Colonic mucosa (tissue), 4 donors: Measurements from ENCODE around the gene LAMC3. TPM values are rescaled to one million over a fixed set of nuclear protein-coding genes. Genes with fewer than 3 reads are reported as not detected.
A peak's percentile ranks its signal among the peaks of the same experiment; 100 is the strongest.

ENCODE experiments used
- DNase-seq: peaks from one replicate; pipeline ENCODE4 v3.0.0-alpha.2; 2020
- H3K27ac ChIP-seq: fragments of 200-600 bp; one replicate; pipeline ENCODE4 v1.8.0; 2021
- H3K27me3 ChIP-seq: fragments of 200-600 bp; one replicate; pipeline ENCODE4 v1.8.0; 2021
- H3K36me3 ChIP-seq: fragments of 200-600 bp; one replicate; pipeline ENCODE4 v1.8.0; 2021
- H3K4me1 ChIP-seq: fragments of 200-600 bp; one replicate; pipeline ENCODE4 v1.8.0; 2021; ENCODE audit warnings: mild to moderate bottlenecking
- H3K4me3 ChIP-seq: fragments of 200-600 bp; one replicate; pipeline ENCODE4 v1.8.0; 2021
- H3K9ac ChIP-seq, 2 donors: one replicate each; pipeline ENCODE4 v1.7.0; 2013; ENCODE audit warnings: control low read depth in 2 of 2, low read depth in 2 of 2, low read length in 2 of 2
- H3K9me3 ChIP-seq: fragments of 200-600 bp; one replicate; pipeline ENCODE4 v1.8.0; 2021
- CTCF ChIP-seq: fragments of 200-600 bp; IDR thresholded peaks from one replicate; pipeline ENCODE4 v1.8.0; 2022; ENCODE audit warnings: antibody characterized with exemption, mild to moderate bottlenecking
- intact Hi-C: fragments of 100-400 bp; cut with DNase I; formaldehyde crosslinking; loops from one replicate; pipeline ENCODE4 v1.14.1; 2022
- total RNA-seq, 2 donors: library from RNA; stranded (reverse); fragmentation: NEBNext Ultra II Directional in 1 of 2; extraction: Animal tissue kit (Norgen Biotek cat#: 25700) in 1 of 2; gene quantifications; one replicate each; pipeline ENCODE4 v1.2.1, GENCODE V29; 2021
- donor health status: healthy.
- donor health status: DM: no; HTN: no; CAD: no.
- donor health status: DM: no; HTN: no; CAD: no.

The LAMC3 gene
- total RNA-seq, 2 donors from 2014 or later: 0.67 to 1.9 TPM

- intact Hi-C loops: no loop called here
- H3K27ac ChIP-seq: no peak overlapping the region
- no peak overlapping the region for H3K4me3 ChIP-seq
- H3K4me1 ChIP-seq: no peaks in the 10 kb centered on the region
- TF ChIP-seq CTCF: no peak
- no peaks in the 10 kb centered on the region for H3K9me3 ChIP-seq
- H3K27me3 ChIP-seq: no peaks in the 10 kb centered on the region
- no peak for DNase-seq
- H3K36me3 ChIP-seq: no peaks in the 10 kb centered on the region
- no peak overlapping the region for H3K9ac ChIP-seq
Measured at GRCh38 chr9:131036071-131036470, 27.1 kb downstream of the LAMC3 start.

DNA sequence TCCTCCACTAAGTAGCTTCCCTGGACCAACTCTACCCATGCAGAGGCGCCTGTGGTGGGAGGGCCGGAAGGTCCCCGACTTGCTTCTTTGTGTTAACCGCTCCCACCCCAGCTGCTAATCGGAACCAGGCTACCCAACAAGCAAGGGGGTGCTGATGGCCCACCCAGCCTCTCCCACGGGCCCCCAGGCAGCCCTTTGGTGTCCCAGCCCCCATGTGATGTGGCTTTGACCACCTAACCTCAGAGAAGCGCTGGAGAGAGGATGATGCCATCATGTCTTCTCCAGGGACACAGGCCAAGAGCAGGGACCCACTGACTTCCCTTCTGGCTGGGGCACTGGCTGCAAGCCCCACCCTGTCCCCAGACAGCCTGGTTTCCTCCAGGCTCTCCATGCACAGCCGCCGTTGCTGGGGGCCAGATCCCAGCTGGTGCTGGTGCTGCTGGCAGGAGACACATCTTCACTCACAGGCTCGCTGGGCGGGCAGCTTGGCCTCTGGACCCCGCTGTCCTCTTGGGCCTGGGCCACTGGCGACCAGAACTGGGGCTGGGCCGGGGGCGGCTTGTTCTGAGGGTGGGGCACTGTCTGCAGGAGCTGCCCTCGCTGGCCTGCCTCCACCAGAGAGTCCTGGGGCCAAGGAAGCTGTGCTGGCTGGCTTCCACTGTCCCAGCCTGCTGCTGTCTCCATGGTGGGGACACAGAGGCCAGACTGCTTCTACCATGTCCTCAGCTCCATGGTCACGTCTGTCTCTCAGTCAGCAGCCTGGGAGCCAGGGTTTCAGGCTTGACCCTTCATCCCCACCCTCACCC lies 27.8 kb downstream of the LAMC3 start:
- no peak for TF ChIP-seq CTCF
- no peak for DNase-seq
- intact Hi-C loops: no loop called here
- Histone ChIP-seq H3K27ac (no peak overlapping the region), H3K4me3 (no peak overlapping the region), H3K36me3 (no peaks in the 10 kb centered on the region), H3K9ac (peak overlapping the region in 1 of 2 donors; percentile 50), H3K9me3 (no peaks in the 10 kb centered on the region), H3K4me1 (no peaks in the 10 kb centered on the region), H3K27me3 (no peaks in the 10 kb centered on the region)

DNA sequence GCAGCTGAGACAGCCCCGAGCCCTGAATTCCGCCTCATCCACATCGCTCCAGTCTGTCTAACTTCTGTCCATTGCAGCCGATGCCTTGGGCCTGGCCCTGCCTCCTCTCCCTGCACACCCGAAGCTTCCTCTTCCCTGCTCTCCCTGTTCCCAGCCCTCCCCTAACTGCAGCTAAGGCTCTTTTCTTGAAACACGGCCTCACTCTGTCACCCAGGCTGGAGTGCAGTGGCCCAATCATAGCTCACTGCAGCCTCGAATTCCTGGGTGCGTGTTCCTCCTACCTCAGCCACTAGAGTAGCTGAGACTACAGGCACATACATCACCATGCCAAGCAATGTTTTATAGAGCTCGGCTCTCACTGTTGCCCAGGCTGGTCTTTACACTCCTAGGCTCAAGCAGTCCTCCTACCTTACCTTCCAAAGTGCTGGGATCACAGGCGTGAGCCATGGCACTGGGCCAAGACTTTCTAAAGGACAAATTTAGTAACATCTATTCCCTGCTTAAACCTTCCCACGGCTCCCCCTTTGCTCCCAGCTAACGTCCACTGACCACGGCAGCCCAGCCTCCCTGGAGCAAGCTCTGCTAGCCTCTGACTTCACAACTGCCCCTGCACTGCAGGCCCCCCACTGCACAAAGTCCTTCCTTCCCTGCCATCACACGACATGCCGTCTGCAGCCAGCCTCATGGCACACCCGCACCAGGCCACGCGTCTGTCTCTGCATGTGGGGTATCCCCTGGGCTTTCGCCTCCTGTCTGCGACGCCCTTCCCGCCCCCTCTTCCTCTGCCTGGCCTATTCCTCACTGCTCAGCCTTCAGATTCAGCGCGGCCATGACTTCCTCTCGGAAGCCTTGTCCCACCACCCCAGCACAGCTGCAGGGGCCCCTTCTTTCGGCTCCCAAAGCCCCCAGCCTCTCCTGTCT lies 28.6 kb downstream of the LAMC3 start:
- H3K9me3 ChIP-seq: no peaks in the 10 kb centered on the region

DNA sequence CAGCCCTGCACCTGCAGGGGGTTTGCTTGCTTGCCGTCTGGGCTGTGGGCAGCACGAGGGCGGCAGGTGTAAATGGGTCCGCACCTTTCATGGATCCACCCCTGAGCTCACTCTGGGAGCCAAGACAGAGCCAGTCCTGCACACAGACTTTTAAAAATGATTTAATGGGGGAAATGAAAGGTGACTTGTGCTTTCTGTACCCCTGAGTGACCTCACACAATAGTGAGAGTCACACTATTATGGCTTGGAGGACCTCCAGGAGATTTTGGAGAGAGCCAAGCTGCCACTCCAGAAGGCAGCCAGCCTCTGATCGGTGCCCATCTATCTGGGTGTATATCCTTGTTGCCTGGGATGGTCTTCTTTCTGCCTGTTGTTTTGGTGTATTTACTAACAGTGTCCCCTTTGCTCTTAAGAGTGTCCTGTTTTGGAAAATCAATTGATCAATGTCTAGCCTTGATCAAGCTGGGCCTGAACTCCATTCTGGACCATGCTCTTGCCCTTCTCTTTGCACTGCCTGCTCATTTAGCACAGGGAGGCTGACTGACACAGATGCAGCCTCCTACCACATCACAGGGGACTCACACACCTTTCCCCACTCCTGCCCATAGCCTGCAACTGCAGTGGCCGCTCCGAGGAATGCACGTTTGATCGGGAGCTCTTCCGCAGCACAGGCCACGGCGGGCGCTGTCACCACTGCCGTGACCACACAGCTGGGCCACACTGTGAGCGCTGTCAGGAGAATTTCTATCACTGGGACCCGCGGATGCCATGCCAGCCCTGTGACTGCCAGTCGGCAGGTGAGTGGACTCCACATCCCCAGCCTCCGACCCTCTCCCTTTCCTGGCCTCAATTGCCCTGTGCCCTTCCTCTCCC lies 29.5 kb downstream of the LAMC3 start:
- Histone ChIP-seq H3K9me3 (no peaks in the 10 kb centered on the region), H3K27me3 (no peaks in the 10 kb centered on the region), H3K36me3 (no peaks in the 10 kb centered on the region), H3K9ac (no peak overlapping the region), H3K4me1 (no peaks in the 10 kb centered on the region), H3K27ac (no peak overlapping the region), H3K4me3 (no peak overlapping the region)
- no peak for TF ChIP-seq CTCF
- intact Hi-C loops: no loop called here
- no peak for DNase-seq

More for the DNA sequence above, 28.6 kb downstream of the LAMC3 start:
- no peak for TF ChIP-seq CTCF
- Histone ChIP-seq H3K4me3 (no peak overlapping the region), H3K36me3 (no peaks in the 10 kb centered on the region), H3K4me1 (no peaks in the 10 kb centered on the region), H3K27me3 (no peaks in the 10 kb centered on the region), H3K27ac (no peak overlapping the region), H3K9ac (peak overlapping the region in 1 of 2 donors; percentile 50)
- intact Hi-C loops: no loop called here
- no peak for DNase-seq
